HG02623 (cell line): ENCODE data around the gene TRPC4AP.
"Not testable (repeated sequence)": the region's sequence is repeated elsewhere in the genome, so short reads cannot be mapped to it uniquely, and the experiment has no call there.

Experiments
- ATAC-seq: cut with Tn5 transposase; IDR thresholded peaks from one replicate; pipeline ENCODE4 v1.9.1; 2021; ENCODE audit warnings: moderate library complexity; ENCODE audit not compliant: unreplicated experiment

Gene TRPC4AP

GRCh38 chr20:35106827-35107380, 14.3 kb upstream of the TRPC4AP start:
- ATAC-seq = no peak

DNA sequence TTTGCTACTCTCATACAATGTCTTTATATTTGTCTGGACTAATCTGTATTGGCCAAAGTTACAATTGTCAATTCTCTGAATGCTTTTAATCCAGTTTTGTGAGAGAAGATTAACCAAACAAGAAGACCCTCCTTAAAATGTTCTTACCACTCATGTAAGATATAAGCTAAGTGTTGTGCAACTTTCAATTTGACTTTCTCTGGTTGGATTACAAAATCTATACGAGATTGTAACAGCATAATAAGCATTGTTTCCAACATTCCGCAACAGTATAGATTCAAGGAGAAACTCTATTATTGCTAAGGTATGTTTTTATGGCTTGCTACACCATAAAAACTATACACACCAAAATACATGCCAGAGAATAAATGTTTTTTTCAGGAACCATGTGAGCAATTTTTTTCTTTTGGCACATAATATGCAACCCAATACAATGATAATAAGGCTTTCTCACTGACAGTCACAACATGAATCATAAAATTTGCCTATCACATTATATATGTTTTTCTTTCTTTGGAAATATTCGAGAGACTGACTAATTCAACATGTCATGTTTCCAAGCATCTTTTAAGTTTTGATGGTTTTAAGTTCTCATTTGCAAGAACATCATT, 12.2 kb upstream of the TRPC4AP start:
- ATAC-seq = no peak

GRCh38 chr20:35101620-35102019, 9.0 kb upstream of the TRPC4AP start:
- ATAC-seq = no peak

GRCh38 chr20:35093267-35093884, 769 bp upstream of the TRPC4AP start:
- no peak for ATAC-seq

GRCh38 chr20:35091816-35092523, 637 bp downstream of the TRPC4AP start:
- ATAC-seq = peak; percentile 11

DNA sequence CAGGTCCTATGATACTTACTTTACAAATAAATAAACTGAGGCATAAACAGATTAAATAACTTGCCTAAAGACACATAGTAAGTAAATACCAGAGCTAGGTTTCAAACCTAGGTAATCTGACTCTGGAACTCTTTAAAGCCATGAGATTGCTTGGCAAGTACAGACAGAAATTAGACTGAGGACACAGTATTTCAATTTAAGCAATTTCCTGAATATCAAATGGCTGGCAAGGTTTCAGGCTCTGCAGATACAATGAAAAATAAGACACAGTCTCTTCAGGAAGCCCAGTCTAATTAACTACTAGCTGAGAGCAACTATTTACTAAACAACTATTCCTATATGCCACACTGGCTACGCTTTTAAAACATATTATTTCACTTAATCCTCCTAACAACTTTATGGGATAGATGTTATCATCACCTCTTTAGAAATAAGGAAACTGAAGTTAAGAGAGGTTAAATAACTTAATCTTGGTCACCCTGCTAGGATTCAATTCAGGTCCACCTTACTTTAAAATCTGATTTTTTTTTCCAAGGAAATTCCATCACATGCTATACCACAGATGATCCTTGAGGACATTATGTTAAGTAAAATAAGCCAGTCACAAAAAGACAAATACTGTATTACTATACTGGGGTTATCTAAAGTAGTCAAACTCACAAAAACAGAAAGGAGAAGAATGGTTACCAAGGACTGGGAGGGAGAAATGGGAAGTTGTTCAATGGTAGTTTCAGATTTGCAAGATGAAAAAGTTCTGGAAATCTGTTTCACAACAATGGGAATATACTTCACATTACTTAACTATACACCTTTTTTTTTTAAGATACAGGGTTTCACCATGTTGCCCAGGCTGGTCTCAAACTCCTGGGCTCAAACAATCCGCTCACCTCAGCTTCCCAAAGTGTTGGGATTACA, 4.1 kb downstream of the TRPC4AP start:
- no peak for ATAC-seq

GRCh38 chr20:35087791-35088190, 4.8 kb downstream of the TRPC4AP start:
- no peak for ATAC-seq

GRCh38 chr20:35087355-35087754, 5.3 kb downstream of the TRPC4AP start:
- no peak for ATAC-seq

GRCh38 chr20:35085477-35086225, 7.0 kb downstream of the TRPC4AP start:
- ATAC-seq = no peak

- no peak for ATAC-seq
Observed at GRCh38 chr20:35084998-35085397, 7.6 kb downstream of the TRPC4AP start.

- ATAC-seq = not testable (repeated sequence)
Observed at GRCh38 chr20:35080348-35080642, 12.3 kb downstream of the TRPC4AP start.

GRCh38 chr20:35079472-35080347, 12.9 kb downstream of the TRPC4AP start:
- no peak for ATAC-seq

DNA sequence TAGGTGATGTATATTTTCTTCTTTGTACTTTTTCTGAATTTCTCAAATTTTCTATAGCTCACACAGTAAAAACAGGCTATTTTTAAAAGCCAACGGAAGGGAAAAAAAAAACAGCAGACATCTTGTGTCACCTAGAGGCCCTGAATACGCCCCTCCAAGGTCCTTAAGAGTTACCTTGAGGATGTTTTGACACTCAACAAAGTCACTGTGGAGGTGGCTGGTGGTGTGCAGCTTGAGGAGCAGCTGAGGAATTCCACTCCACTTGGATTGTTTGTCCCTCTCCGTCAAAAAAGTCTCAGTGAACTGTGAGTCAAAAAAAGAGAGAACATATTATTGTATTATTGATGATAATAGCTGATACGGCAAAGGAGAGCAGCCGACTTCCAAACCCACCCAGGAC, 14.7 kb downstream of the TRPC4AP start:
- ATAC-seq = no peak

DNA sequence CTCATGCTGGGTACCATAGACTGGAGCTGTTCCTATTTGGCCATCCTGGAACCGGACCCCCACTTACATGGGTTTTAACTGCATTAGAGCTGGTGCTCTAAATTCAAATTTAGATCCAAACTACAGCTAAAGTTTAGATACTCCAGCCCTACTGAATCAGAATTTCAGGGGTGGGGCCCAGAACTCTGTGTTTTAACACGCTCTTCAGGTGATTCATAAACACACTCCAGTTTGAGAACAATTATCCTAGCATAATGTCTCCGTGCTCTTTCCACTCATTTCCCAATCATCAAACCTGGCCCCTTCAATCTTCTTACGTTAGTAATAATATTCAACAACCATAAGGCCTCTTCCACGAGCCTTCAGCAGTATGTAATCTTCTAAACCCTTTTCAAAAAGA, 15.3 kb downstream of the TRPC4AP start:
- no peak for ATAC-seq

- not testable (repeated sequence) for ATAC-seq
Observed at GRCh38 chr20:35071436-35072153, 21.0 kb downstream of the TRPC4AP start.

GRCh38 chr20:35066194-35066593, 26.4 kb downstream of the TRPC4AP start:
- ATAC-seq = no peak

DNA sequence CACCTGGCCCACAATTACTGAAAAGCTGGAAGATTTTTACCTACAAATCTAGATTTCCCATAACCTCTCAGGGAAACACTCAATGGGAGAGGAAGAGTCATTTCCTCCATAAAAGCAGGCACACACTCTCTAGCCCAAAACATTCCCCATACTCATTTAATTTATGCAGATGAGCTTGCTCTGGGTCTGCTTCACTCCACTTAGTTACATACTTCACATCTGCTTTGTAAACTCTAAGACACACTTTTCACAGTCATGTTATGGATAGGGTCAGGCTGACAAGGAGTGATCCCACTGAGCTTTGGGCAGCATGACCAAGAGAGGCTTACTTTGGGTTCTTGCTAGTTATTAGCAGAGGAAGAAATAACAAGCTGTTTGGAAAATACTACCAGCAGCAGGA, 27.4 kb downstream of the TRPC4AP start:
- ATAC-seq = no peak

GRCh38 chr20:35063168-35063567, 29.4 kb downstream of the TRPC4AP start:
- ATAC-seq = no peak

DNA sequence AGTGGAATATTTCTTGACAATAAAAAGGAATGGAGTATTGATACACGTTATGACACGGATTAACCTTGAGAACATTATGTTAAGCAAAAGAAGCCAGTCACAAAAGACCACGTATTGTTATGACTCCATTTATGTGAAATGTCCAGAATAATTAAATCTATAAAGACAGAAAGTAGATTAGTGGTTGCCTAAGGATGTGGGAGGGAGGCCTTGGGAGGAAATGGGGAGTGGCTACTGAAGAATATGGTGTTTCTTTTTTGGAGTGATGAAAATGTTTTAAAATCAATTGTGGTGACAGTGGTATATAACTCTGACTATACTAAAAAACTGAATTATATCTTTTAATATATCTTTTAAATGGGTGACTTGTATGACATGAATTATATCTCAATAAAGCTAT, 30.1 kb downstream of the TRPC4AP start:
- ATAC-seq = no peak
